HEK293 (cell line): Measurements from ENCODE around the gene POTEB3.
"Not testable (repeated sequence)": the region's sequence is repeated elsewhere in the genome, so short reads cannot be mapped to it uniquely, and the experiment has no call there.

Experiments
- CTCF ChIA-PET: fragments of 350-600 bp; formaldehyde crosslinking; extraction: SDS; loops from one replicate; lab custom pipeline; 2021; ENCODE audit warnings: antibody characterized with exemption; lab: Yijun Ruan, JAX
- POLR2A ChIA-PET: fragments of 300-600 bp; formaldehyde crosslinking; extraction: SDS; loops from one replicate; lab custom pipeline; 2020; ENCODE audit warnings: antibody characterized with exemption, inconsistent platforms; lab: Yijun Ruan, JAX
- H3K27ac ChIP-seq: fragments of 200-500 bp; sonication (Bioruptor generic); 2 replicates; pipeline ENCODE4 v1.5.1; 2014; ENCODE audit warnings: low read depth, low read length, control low read depth, inconsistent platforms; ENCODE audit errors: extremely low read depth
- H3K36me3 ChIP-seq, 2 experiments: fragments of 200-500 bp in 1 of 2; sonication (Bioruptor generic) in 1 of 2; 1 replicate in 1 of 2; 2 replicates in 1 of 2; pipeline ENCODE4 v1.5.1; 2014 to 2017; ENCODE audit warnings: inconsistent platforms in 2 of 2, low read length in 2 of 2; ENCODE audit not compliant: control insufficient read depth in 2 of 2, insufficient read depth in 1 of 2
- H3K4me1 ChIP-seq: fragments of 200-500 bp; sonication (Bioruptor generic); 2 replicates; pipeline ENCODE4 v1.5.1; 2014; ENCODE audit warnings: mild to moderate bottlenecking, low read length, inconsistent platforms; ENCODE audit not compliant: control insufficient read depth, insufficient read depth
- H3K4me3 ChIP-seq: 2 replicates; pipeline ENCODE4 v1.5.1; 2011; ENCODE audit warnings: low read depth, mild to moderate bottlenecking, control low read depth, low read length, moderate library complexity
- H3K9me3 ChIP-seq: fragments of 200-500 bp; sonication (Bioruptor generic); 2 replicates; pipeline ENCODE4 v1.5.1; 2014; ENCODE audit warnings: low read depth, low read length, inconsistent platforms; ENCODE audit not compliant: control insufficient read depth, insufficient read depth

POTEB3 gene

GRCh38 chr15:21440399-21440798 is at the start of gene POTEB3:
POTEB3 (minus strand) TSS chr15:21440499; CDS start chr15:21440011, 488 bp downstream.
- POLR2A ChIA-PET, H3K27ac ChIP-seq, CTCF ChIA-PET, H3K4me1 ChIP-seq, H3K36me3 ChIP-seq, H3K9me3 ChIP-seq, H3K4me3 ChIP-seq: not testable (repeated sequence)

- H3K36me3 ChIP-seq, H3K4me3 ChIP-seq, POLR2A ChIA-PET, H3K9me3 ChIP-seq, CTCF ChIA-PET, H3K27ac ChIP-seq, H3K4me1 ChIP-seq: not testable (repeated sequence)
Measured at GRCh38 chr15:21453683-21454082, 13.4 kb upstream of the POTEB3 start.

- H3K27ac ChIP-seq, H3K4me1 ChIP-seq, POLR2A ChIA-PET, H3K4me3 ChIP-seq, CTCF ChIA-PET, H3K36me3 ChIP-seq, H3K9me3 ChIP-seq: not testable (repeated sequence)
Measured at GRCh38 chr15:21451920-21452563, 11.7 kb upstream of the POTEB3 start.

GRCh38 chr15:21451487-21451886 is 11.2 kb upstream of the POTEB3 start:
- H3K4me1 ChIP-seq, H3K36me3 ChIP-seq, H3K27ac ChIP-seq, POLR2A ChIA-PET, CTCF ChIA-PET, H3K4me3 ChIP-seq, H3K9me3 ChIP-seq: not testable (repeated sequence)

- H3K4me3 ChIP-seq, H3K4me1 ChIP-seq, H3K36me3 ChIP-seq, H3K9me3 ChIP-seq, H3K27ac ChIP-seq, POLR2A ChIA-PET, CTCF ChIA-PET: not testable (repeated sequence)
Measured at GRCh38 chr15:21407366-21407765, 32.9 kb downstream of the POTEB3 start.

DNA sequence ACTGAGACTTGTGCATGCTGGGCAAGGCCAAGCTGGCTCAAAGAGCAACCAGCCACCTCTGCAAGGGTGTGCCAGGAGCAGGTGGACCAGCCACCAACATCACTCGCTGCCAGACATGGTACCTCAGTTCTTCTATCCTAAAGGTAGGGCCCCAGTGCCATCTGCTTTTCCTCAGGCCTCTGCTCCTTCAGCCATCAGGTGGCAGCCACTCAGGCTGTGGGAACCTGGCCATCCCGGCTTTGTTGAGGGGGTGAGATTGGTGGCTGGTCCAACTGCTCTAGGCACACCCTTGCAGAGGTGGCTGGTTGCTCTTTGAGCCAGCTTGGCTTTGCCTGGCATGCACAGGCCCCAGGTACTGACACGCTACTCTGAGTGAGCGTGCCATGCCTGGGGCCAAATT is 38.8 kb downstream of the POTEB3 start:
- H3K4me3 ChIP-seq, CTCF ChIA-PET, H3K36me3 ChIP-seq, H3K4me1 ChIP-seq, POLR2A ChIA-PET, H3K27ac ChIP-seq, H3K9me3 ChIP-seq: not testable (repeated sequence)

- H3K36me3 ChIP-seq, CTCF ChIA-PET, H3K4me3 ChIP-seq, H3K4me1 ChIP-seq, H3K9me3 ChIP-seq, POLR2A ChIA-PET, H3K27ac ChIP-seq: not testable (repeated sequence)
Measured at GRCh38 chr15:21399111-21399510, 41.2 kb downstream of the POTEB3 start.

DNA sequence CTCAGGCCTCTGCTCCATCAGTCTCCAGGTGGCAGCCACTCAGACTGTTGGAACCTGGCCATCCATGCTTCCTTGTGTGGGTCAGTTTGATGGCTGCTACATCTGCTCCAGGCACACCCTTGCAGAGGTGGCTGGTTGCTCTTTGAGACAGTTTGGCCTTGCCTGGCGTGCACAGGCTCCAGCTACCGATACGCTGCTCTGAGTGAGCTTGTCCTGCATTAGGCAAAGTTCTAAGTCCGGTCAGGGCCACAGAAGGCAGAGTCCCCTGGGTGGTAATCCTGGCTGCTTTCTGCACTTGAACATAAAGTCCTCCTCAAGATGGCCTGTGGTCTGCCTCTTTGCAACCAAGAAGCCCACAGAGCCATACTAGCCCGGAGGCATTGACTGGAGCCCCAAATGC is 41.8 kb downstream of the POTEB3 start:
- H3K36me3 ChIP-seq, H3K27ac ChIP-seq, H3K9me3 ChIP-seq, H3K4me1 ChIP-seq, CTCF ChIA-PET, H3K4me3 ChIP-seq, POLR2A ChIA-PET: not testable (repeated sequence)

DNA sequence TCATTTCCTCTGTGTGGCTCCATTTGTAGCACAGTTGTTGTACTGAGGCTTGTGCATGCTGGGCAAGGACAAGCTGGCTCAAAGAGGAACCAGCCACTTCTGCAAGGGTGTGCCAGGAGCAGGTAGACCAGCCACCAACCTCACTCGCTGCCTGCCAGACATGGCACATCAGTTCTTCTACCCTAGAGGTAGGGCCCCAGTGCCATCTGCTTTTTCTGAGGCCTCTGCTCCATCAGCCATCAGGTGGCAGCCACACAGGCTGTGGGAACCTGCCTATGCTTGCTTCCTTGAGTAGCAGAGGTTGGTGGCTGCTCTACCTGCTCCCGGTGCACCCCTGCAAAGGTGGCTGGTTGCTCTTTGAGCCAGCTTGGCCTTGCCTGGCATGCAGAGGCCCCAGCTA is 42.6 kb downstream of the POTEB3 start:
- POLR2A ChIA-PET, H3K9me3 ChIP-seq, CTCF ChIA-PET, H3K36me3 ChIP-seq, H3K4me3 ChIP-seq, H3K4me1 ChIP-seq, H3K27ac ChIP-seq: not testable (repeated sequence)

- H3K27ac ChIP-seq, H3K4me3 ChIP-seq, H3K36me3 ChIP-seq, H3K9me3 ChIP-seq, POLR2A ChIA-PET, CTCF ChIA-PET, H3K4me1 ChIP-seq: not testable (repeated sequence)
Measured at GRCh38 chr15:21397186-21397585, 43.1 kb downstream of the POTEB3 start.

DNA sequence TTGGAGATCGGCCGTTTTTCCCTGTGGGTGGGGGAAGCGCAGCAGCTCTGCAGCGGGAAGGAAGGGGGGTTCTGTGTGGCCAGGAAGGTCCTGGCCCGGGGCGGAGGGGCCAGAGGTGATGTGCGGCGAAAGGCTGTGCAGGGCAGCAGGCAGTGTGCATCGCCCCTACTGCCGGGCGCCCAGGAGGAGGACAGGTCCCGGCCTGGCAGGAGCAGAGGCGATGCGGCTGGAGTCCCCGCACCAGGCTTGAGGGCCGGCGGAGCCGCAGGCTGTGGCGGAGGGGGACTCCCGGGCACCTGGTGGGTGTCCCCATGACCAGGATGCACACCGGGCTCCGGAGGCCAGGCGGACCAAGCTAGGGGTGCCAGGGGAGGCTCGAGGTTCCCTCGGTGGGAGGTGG is 54.3 kb downstream of the POTEB3 start:
- H3K4me3 ChIP-seq, CTCF ChIA-PET, POLR2A ChIA-PET, H3K27ac ChIP-seq, H3K4me1 ChIP-seq, H3K36me3 ChIP-seq, H3K9me3 ChIP-seq: not testable (repeated sequence)
